ENCODE data around the gene PI16. TPM values are rescaled to one million over a fixed set of nuclear protein-coding genes. Genes with fewer than 3 reads are reported as not detected.

PI16 gene
- total RNA-seq, 2 experiments from 2014 or later: not detected

GRCh38 chr6:37006793-37007339, 52.3 kb downstream of the PI16 start:
- POLR2A ChIA-PET: interaction anchor here (0.8 to 1.1 kb wide), 3 partner anchors 21 to 30 kb away, joined by 3 to 4 read pairs (median 3); partner anchors contain the start of gene MTCH1

GRCh38 chr6:37007340-37008043, 53.0 kb downstream of the PI16 start:
- Mint-ChIP-seq H3K4me3 (no peak overlapping the region), H3K27me3 (no peaks in the 10 kb centered on the region), H3K27ac (no peak overlapping the region), H3K4me1 (ENCODE audit: low read depth) (peaks cover 14% of the 10 kb centered on the region), H3K36me3 (ENCODE audit: low read depth) (no peaks in the 10 kb centered on the region), H3K9me3 (no peaks in the 10 kb centered on the region)
- ATAC-seq (no peak), DNase-seq (no peak)
- intact Hi-C loops (cut with micrococcal nuclease): no loop called here
- CTCF ChIA-PET: interaction anchor here (0.8 to 2.8 kb wide), 6 partner anchors 8 to 600 kb away, joined by 3 to 30 read pairs (median 4); no protein-coding TSS in a partner anchor
- no peak for TF ChIP-seq CTCF (IDR thresholded peaks at IDR 0.05)
- POLR2A ChIA-PET: interaction anchor here (1.0 to 1.1 kb wide), 2 partner anchors 25 to 31 kb away, joined by 3 to 4 read pairs; no protein-coding TSS in a partner anchor

More at GRCh38 chr6:37006793-37007339, 52.3 kb downstream of the PI16 start:
- H3K36me3 Mint-ChIP-seq (ENCODE audit: low read depth): no peaks in the 10 kb centered on the region
- intact Hi-C loops (cut with micrococcal nuclease): no loop called here
- H3K9me3 Mint-ChIP-seq: no peaks in the 10 kb centered on the region
- DNase-seq: no peak
- ATAC-seq: no peak
- no peak overlapping the region for H3K4me3 Mint-ChIP-seq
- TF ChIP-seq CTCF (IDR thresholded peaks at IDR 0.05): no peak
- H3K27me3 Mint-ChIP-seq: no peaks in the 10 kb centered on the region
- peaks cover 14% of the 10 kb centered on the region for H3K4me1 Mint-ChIP-seq (ENCODE audit: low read depth)
- CTCF ChIA-PET: interaction anchor here (0.8 to 2.8 kb wide), 7 partner anchors 9 to 599 kb away, joined by 3 to 30 read pairs (median 4); no protein-coding TSS in a partner anchor
- no peak overlapping the region for H3K27ac Mint-ChIP-seq

GRCh38 chr6:37008484-37009465, 54.2 kb downstream of the PI16 start:
- no peak overlapping the region for H3K27ac Mint-ChIP-seq
- H3K9me3 Mint-ChIP-seq: no peaks in the 10 kb centered on the region
- CTCF ChIA-PET: interaction anchor here (1.2 kb wide), 1 partner anchor 9 kb away, joined by 5 read pairs; no protein-coding TSS in a partner anchor
- H3K4me1 Mint-ChIP-seq (ENCODE audit: low read depth): peaks cover 14% of the 10 kb centered on the region
- no peaks in the 10 kb centered on the region for H3K36me3 Mint-ChIP-seq (ENCODE audit: low read depth)
- DNase-seq: no peak
- intact Hi-C loops (cut with micrococcal nuclease): no loop called here
- no peak for TF ChIP-seq CTCF (IDR thresholded peaks at IDR 0.05)
- POLR2A ChIA-PET: interaction anchor here (0.6 to 0.7 kb wide), 2 partner anchors 173 to 511 kb away, joined by 3 read pairs; no protein-coding TSS in a partner anchor
- no peak for ATAC-seq
- H3K27me3 Mint-ChIP-seq: no peaks in the 10 kb centered on the region
- no peak overlapping the region for H3K4me3 Mint-ChIP-seq

GRCh38 chr6:37010402-37010892, 55.9 kb downstream of the PI16 start:
- Mint-ChIP-seq H3K27ac (no peak overlapping the region), H3K4me1 (ENCODE audit: low read depth) (peaks cover 12% of the 10 kb centered on the region), H3K36me3 (ENCODE audit: low read depth) (no peaks in the 10 kb centered on the region), H3K9me3 (no peaks in the 10 kb centered on the region), H3K27me3 (no peaks in the 10 kb centered on the region), H3K4me3 (no peak overlapping the region)
- TF ChIP-seq CTCF (IDR thresholded peaks at IDR 0.05): no peak
- ATAC-seq (no peak), DNase-seq (no peak)
- ChIA-PET POLR2A (no interaction called here), CTCF (interaction anchor here (1.1 to 2.4 kb wide), 2 partner anchors 8 to 244 kb away, joined by 3 to 6 read pairs; no protein-coding TSS in a partner anchor)
- intact Hi-C loops (cut with micrococcal nuclease): no loop called here

Measured in activated CD8-positive, alpha-beta T cell treated with anti-CD3 and anti-CD28 coated beads for 36 hours (primary cell).